Right atrium auricular region (tissue), 2 donors: ENCODE results near the gene ISG15. TPM values are rescaled to one million over a fixed set of nuclear protein-coding genes. Genes with fewer than 3 reads are reported as not detected.

ENCODE experiments used
- DNase-seq: peaks from one replicate; pipeline ENCODE4 v3.0.0-alpha.2; 2019; ENCODE audit warnings: low spot score
- H3K27ac ChIP-seq, 2 donors: fragments of 200-600 bp; sonication (generic); 1 replicate in 1 of 2; 2 replicates in 1 of 2; pipeline ENCODE4 v1.5.1; 2016 to 2019
- H3K27me3 ChIP-seq, 2 donors: fragments of 200-600 bp; sonication (generic); one replicate each; pipeline versions ENCODE4 v1.5.1 to v1.6.0; 2017 to 2019
- H3K36me3 ChIP-seq: fragments of 200-600 bp; sonication (generic); one replicate; pipeline ENCODE4 v1.5.1; 2016
- H3K4me1 ChIP-seq, 2 donors: fragments of 200-600 bp; sonication (generic); one replicate each; pipeline versions ENCODE4 v1.5.1 to v1.6.0; 2017 to 2019
- H3K4me3 ChIP-seq, 2 donors: fragments of 200-600 bp; sonication (generic); 1 replicate in 1 of 2; 2 replicates in 1 of 2; pipeline ENCODE4 v1.5.1; 2017 to 2019; ENCODE audit warnings: mild to moderate bottlenecking in 1 of 2, moderate library complexity in 1 of 2
- H3K9me3 ChIP-seq, 2 donors: fragments of 200-600 bp; sonication (generic); one replicate each; pipeline ENCODE4 v1.5.1; 2019
- total RNA-seq, 2 donors: library from RNA; depleted of rRNA; stranded (reverse); fragments of >200 nt; gene quantifications; one replicate each; pipeline ENCODE4 v1.1.0, GENCODE V29; 2016
- TF ChIP-seq, protein P1 (sequence below), 2 donors: fragments of 200-600 bp; sonication (generic); IDR thresholded peaks; one replicate each; pipeline ENCODE4 v1.5.1; 2019; ENCODE audit warnings: antibody characterized with exemption in 2 of 2

The ISG15 gene
- total RNA-seq, 2 donors from 2014 or later = 26.8 to 32.2 TPM

- H3K9me3 ChIP-seq = no peaks in the 10 kb centered on the region
- TF ChIP-seq, protein P1, sequence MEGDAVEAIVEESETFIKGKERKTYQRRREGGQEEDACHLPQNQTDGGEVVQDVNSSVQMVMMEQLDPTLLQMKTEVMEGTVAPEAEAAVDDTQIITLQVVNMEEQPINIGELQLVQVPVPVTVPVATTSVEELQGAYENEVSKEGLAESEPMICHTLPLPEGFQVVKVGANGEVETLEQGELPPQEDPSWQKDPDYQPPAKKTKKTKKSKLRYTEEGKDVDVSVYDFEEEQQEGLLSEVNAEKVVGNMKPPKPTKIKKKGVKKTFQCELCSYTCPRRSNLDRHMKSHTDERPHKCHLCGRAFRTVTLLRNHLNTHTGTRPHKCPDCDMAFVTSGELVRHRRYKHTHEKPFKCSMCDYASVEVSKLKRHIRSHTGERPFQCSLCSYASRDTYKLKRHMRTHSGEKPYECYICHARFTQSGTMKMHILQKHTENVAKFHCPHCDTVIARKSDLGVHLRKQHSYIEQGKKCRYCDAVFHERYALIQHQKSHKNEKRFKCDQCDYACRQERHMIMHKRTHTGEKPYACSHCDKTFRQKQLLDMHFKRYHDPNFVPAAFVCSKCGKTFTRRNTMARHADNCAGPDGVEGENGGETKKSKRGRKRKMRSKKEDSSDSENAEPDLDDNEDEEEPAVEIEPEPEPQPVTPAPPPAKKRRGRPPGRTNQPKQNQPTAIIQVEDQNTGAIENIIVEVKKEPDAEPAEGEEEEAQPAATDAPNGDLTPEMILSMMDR (IDR thresholded peaks at IDR 0.05) = no peak
- DNase-seq = peak; percentile 96
- peak within 1 kb of the TSS; percentile 80 to 81 for H3K4me3 ChIP-seq
- no peaks in the 10 kb centered on the region for H3K27me3 ChIP-seq
- H3K27ac ChIP-seq = peak within 1 kb of the TSS; percentile 99
- H3K36me3 ChIP-seq = no peaks in the 10 kb centered on the region
- H3K4me1 ChIP-seq = peaks cover 0 to 49% of the 10 kb centered on the region in 2 donors
Measured at GRCh38 chr1:999725-1000356, 13.5 kb upstream of the ISG15 start, which contains the start of gene HES4. Gene HES4 (minus strand): TSS chr1:1000097. CDS start chr1:999973, 124 bp downstream.

DNA sequence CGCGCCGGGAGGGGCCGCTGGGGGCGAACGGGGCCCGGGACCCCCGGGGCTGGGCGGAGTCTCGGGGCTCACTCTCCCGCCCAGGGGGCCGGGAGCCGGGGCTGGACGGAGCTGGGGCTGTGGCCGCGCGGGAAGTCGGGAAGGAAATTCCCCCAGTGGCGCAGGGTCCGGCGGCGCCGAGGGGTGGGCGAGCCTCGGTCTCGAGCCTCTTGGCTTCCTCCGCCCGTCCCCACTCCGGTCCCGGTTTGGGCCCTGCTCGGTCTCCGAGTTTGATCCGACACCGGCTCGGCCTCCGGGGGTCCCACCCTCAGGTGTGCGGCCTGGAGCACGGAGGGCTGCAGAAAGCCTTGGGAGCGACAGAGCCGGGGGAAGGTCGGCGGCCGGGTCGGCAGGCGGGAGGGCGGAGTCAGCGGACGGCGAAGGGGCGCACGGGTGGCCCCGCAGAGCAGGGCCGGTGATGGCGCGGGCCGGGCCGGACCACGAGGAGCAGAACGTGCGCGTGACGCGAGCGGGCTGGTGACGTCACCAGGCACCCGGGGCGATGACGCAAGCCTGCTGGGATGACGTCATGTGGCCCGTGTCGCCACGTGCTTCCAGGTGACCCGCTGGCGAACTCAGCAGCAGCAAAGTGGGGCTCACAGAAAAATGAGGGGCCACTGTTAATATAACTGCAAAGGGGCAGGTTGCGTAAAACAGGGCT, 12.8 kb upstream of the ISG15 start:
- DNase-seq = peak; percentile 86
- peak overlapping the region; percentile 99 for H3K27ac ChIP-seq
- H3K4me1 ChIP-seq = peaks cover 0 to 56% of the 10 kb centered on the region in 2 donors
- peak overlapping the region; percentile 80 to 81 for H3K4me3 ChIP-seq
- H3K36me3 ChIP-seq = no peaks in the 10 kb centered on the region
- no peaks in the 10 kb centered on the region for H3K9me3 ChIP-seq
- no peaks in the 10 kb centered on the region for H3K27me3 ChIP-seq
- TF ChIP-seq, protein P1 (IDR thresholded peaks at IDR 0.05) = no peak

GRCh38 chr1:1001057-1001783, 12.1 kb upstream of the ISG15 start:
- Histone ChIP-seq H3K9me3 (no peaks in the 10 kb centered on the region), H3K36me3 (no peaks in the 10 kb centered on the region), H3K4me1 (peaks cover 0 to 63% of the 10 kb centered on the region in 2 donors), H3K4me3 (peak overlapping the region; percentile 80 to 81), H3K27me3 (no peaks in the 10 kb centered on the region), H3K27ac (peak overlapping the region; percentile 99)
- TF ChIP-seq, protein P1 (IDR thresholded peaks at IDR 0.05) = no peak
- DNase-seq = no peak

GRCh38 chr1:1003618-1004419, 9.5 kb upstream of the ISG15 start:
- Histone ChIP-seq H3K27ac (no peak overlapping the region), H3K9me3 (no peaks in the 10 kb centered on the region), H3K4me1 (peaks cover 0 to 52% of the 10 kb centered on the region in 2 donors), H3K4me3 (no peak overlapping the region), H3K27me3 (no peaks in the 10 kb centered on the region), H3K36me3 (no peaks in the 10 kb centered on the region)
- DNase-seq = no peak
- TF ChIP-seq, protein P1 (IDR thresholded peaks at IDR 0.05) = no peak

DNA sequence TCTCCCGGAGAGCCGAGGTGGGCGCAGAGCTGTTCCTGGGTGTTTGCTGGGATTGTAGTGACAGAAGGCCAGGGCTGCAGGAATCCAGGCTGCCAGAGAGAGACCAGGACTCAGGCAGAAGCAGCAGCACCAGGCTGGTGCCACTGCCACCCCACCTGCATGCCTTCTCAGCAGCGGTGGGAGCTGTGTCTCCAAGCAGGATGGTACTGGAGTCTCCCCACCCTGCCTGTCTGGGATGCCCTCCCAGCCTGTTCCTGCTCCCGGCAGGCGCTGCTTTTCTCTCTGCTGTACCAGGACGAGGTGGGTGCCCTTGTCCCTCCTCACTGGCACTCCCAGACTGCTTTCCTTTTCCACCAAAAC, 8.9 kb upstream of the ISG15 start:
- no peaks in the 10 kb centered on the region for H3K9me3 ChIP-seq
- no peak overlapping the region for H3K4me3 ChIP-seq
- H3K27ac ChIP-seq = peak overlapping the region in 1 of 2 donors; percentile 37
- no peaks in the 10 kb centered on the region for H3K27me3 ChIP-seq
- no peak for DNase-seq
- no peaks in the 10 kb centered on the region for H3K36me3 ChIP-seq
- TF ChIP-seq, protein P1 (IDR thresholded peaks at IDR 0.05) = no peak
- peaks cover 0 to 46% of the 10 kb centered on the region in 2 donors for H3K4me1 ChIP-seq
